Measurements from ENCODE around the gene SNX33. TPM values are rescaled to one million over a fixed set of nuclear protein-coding genes. Genes with fewer than 3 reads are reported as not detected.
"Not testable (repeated sequence)": the region's sequence is repeated elsewhere in the genome, so short reads cannot be mapped to it uniquely, and the experiment has no call there.

SNX33 gene
- total RNA-seq, 1 donor from 2014 or later = 10.1 TPM

- Histone ChIP-seq H3K9ac (no peak overlapping the region), H3K27ac (no peak overlapping the region), H3K4me1 (no peaks in the 10 kb centered on the region), H3K4me2 (no peak overlapping the region), H3K36me3 (no peaks in the 10 kb centered on the region), H3K4me3 (no peak overlapping the region), H3K27me3 (no peaks in the 10 kb centered on the region), H2AFZ (replicated peaks) (no peak overlapping the region), H3F3A (ENCODE audit: low read depth) (no peaks in the 10 kb centered on the region), H3K9me3 (ENCODE audit: low read depth) (no peaks in the 10 kb centered on the region), H3K79me2 (ENCODE audit: low read depth) (no peaks in the 10 kb centered on the region), H4K20me1 (ENCODE audit: low read depth) (no peaks in the 10 kb centered on the region)
- peaks cover 17% of the 10 kb centered on the region for H3K4me1 Mint-ChIP-seq
- no peak overlapping the region for H3K4me3 Mint-ChIP-seq
- H3K27me3 Mint-ChIP-seq (ENCODE audit: insufficient read depth, low read depth) = peaks cover 11% of the 10 kb centered on the region
- H3K27ac Mint-ChIP-seq = no peak overlapping the region
- H3K9me3 Mint-ChIP-seq = no peaks in the 10 kb centered on the region
- no peaks in the 10 kb centered on the region for H3K36me3 Mint-ChIP-seq
- no peak for DNase-seq (ENCODE audit: low spot score)
- TF ChIP-seq EZH2phosphoT487 (IDR thresholded peaks at IDR 0.05) (no peak), CTCF (IDR thresholded peaks at IDR 0.05) (no peak), EZH2 (IDR thresholded peaks at IDR 0.05) (no peak)
Observed at GRCh38 chr15:75702436-75702835, 54.7 kb downstream of the SNX33 start.

GRCh38 chr15:75703440-75704262 is 55.9 kb downstream of the SNX33 start:
- not testable (repeated sequence) for H3K4me3 Mint-ChIP-seq; H3K4me1 ChIP-seq; H3K36me3 ChIP-seq; H3K36me3 Mint-ChIP-seq; H3K4me3 ChIP-seq; H4K20me1 ChIP-seq (ENCODE audit: low read depth); H3K9me3 Mint-ChIP-seq; H3F3A ChIP-seq (ENCODE audit: low read depth); H3K4me2 ChIP-seq; H3K79me2 ChIP-seq (ENCODE audit: low read depth); H3K9me3 ChIP-seq (ENCODE audit: low read depth); DNase-seq (ENCODE audit: low spot score); H3K27me3 ChIP-seq; H3K9ac ChIP-seq; H3K27ac Mint-ChIP-seq; H2AFZ ChIP-seq (replicated peaks); H3K27ac ChIP-seq
- H3K27me3 Mint-ChIP-seq (ENCODE audit: insufficient read depth, low read depth) = peaks cover 11% of the 10 kb centered on the region
- H3K4me1 Mint-ChIP-seq = peaks cover 13% of the 10 kb centered on the region

GRCh38 chr15:75704263-75704615 is 56.5 kb downstream of the SNX33 start:
- Histone ChIP-seq H3K79me2 (ENCODE audit: low read depth) (no peaks in the 10 kb centered on the region), H3K4me3 (no peak overlapping the region), H3K9me3 (ENCODE audit: low read depth) (no peaks in the 10 kb centered on the region), H3F3A (ENCODE audit: low read depth) (no peaks in the 10 kb centered on the region), H3K27me3 (no peaks in the 10 kb centered on the region), H3K4me2 (no peak overlapping the region), H3K4me1 (no peaks in the 10 kb centered on the region), H4K20me1 (ENCODE audit: low read depth) (no peaks in the 10 kb centered on the region), H3K36me3 (no peaks in the 10 kb centered on the region), H2AFZ (replicated peaks) (no peak overlapping the region), H3K9ac (no peak overlapping the region), H3K27ac (no peak overlapping the region)
- Mint-ChIP-seq H3K4me3 (no peak overlapping the region), H3K27ac (no peak overlapping the region), H3K27me3 (ENCODE audit: insufficient read depth, low read depth) (peaks cover 11% of the 10 kb centered on the region), H3K9me3 (no peaks in the 10 kb centered on the region), H3K36me3 (no peaks in the 10 kb centered on the region), H3K4me1 (peaks cover 11% of the 10 kb centered on the region)
- DNase-seq (ENCODE audit: low spot score) = no peak
- TF ChIP-seq EZH2phosphoT487 (IDR thresholded peaks at IDR 0.05) = no peak
- no peak for TF ChIP-seq EZH2 (IDR thresholded peaks at IDR 0.05)
- TF ChIP-seq CTCF (IDR thresholded peaks at IDR 0.05) = no peak

GRCh38 chr15:75704618-75705017 is 56.9 kb downstream of the SNX33 start:
- Histone ChIP-seq H3K36me3 (no peaks in the 10 kb centered on the region), H3K4me2 (no peak overlapping the region), H2AFZ (replicated peaks) (no peak overlapping the region), H3K9ac (no peak overlapping the region), H3F3A (ENCODE audit: low read depth) (no peaks in the 10 kb centered on the region), H3K79me2 (ENCODE audit: low read depth) (no peaks in the 10 kb centered on the region), H3K4me3 (no peak overlapping the region), H3K4me1 (no peaks in the 10 kb centered on the region), H3K27me3 (no peaks in the 10 kb centered on the region), H3K27ac (no peak overlapping the region), H4K20me1 (ENCODE audit: low read depth) (no peaks in the 10 kb centered on the region), H3K9me3 (ENCODE audit: low read depth) (no peaks in the 10 kb centered on the region)
- Mint-ChIP-seq H3K27ac (no peak overlapping the region), H3K36me3 (no peaks in the 10 kb centered on the region), H3K4me3 (no peak overlapping the region), H3K27me3 (ENCODE audit: insufficient read depth, low read depth) (peaks cover 11% of the 10 kb centered on the region), H3K9me3 (no peaks in the 10 kb centered on the region), H3K4me1 (peaks cover 11% of the 10 kb centered on the region)
- TF ChIP-seq CTCF (IDR thresholded peaks at IDR 0.05) = no peak
- no peak for TF ChIP-seq EZH2 (IDR thresholded peaks at IDR 0.05)
- no peak for TF ChIP-seq EZH2phosphoT487 (IDR thresholded peaks at IDR 0.05)
- no peak for DNase-seq (ENCODE audit: low spot score)

GRCh38 chr15:75705375-75705774 is 57.7 kb downstream of the SNX33 start:
- not testable (repeated sequence) for H3K36me3 ChIP-seq; H4K20me1 ChIP-seq (ENCODE audit: low read depth); H3K9me3 ChIP-seq (ENCODE audit: low read depth); H3K9me3 Mint-ChIP-seq; H3K9ac ChIP-seq; H3K79me2 ChIP-seq (ENCODE audit: low read depth); DNase-seq (ENCODE audit: low spot score); H3K4me1 ChIP-seq; H3K4me2 ChIP-seq; H3K4me3 Mint-ChIP-seq; H3K27ac ChIP-seq; H3K36me3 Mint-ChIP-seq; H3K4me3 ChIP-seq; H3F3A ChIP-seq (ENCODE audit: low read depth); H3K27me3 ChIP-seq; H2AFZ ChIP-seq (replicated peaks); H3K27ac Mint-ChIP-seq
- Mint-ChIP-seq H3K27me3 (ENCODE audit: insufficient read depth, low read depth) (peaks cover 11% of the 10 kb centered on the region), H3K4me1 (peaks cover 11% of the 10 kb centered on the region)
